Stimulated activated CD4-positive, alpha-beta T cell treated with anti-CD3 and anti-CD28 coated beads, TNF-alpha, amount 100 ng/mL, for 48 hours (primary cell): Measurements from ENCODE around the gene ASAP2.
A peak's percentile ranks its signal among the peaks of the same experiment; 100 is the strongest.

Experiments used
- DNase-seq, 3 donors: peaks; one replicate each; pipeline ENCODE4 v3.0.0-alpha.2; 2020; ENCODE audit warnings: low read depth in 3 of 3

The ASAP2 gene

GRCh38 chr2:9205963-9206948 lies at the start of gene ASAP2:
TSS of gene ASAP2 (plus strand) at chr2:9206812. CDS start at chr2:9207105, 293 bp downstream.
- DNase-seq = peak in 2 of 3 donors; percentile 13 to 41

- DNase-seq = no peak
Observed at GRCh38 chr2:9158786-9159779, 47.5 kb upstream of the ASAP2 start.

DNA sequence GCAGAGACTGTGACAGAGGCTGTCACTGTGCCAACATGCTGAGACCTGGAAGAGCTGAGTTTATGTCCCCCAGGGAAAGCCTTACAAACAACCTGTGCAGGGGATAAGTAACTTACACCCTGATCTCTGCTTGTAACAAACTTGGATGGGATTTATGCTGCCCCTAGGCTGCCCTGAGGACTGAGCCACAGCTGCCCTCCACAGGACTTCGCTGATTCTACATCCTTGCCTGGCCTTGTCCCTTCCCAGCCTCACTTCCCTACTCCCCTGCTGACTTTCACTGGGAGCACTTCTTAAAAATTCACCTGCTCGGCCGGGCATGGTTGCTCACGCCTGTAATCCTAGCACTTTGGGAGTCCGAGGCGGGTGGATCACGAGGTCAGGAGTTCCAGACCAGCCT lies 45.9 kb upstream of the ASAP2 start:
- DNase-seq = no peak

DNA sequence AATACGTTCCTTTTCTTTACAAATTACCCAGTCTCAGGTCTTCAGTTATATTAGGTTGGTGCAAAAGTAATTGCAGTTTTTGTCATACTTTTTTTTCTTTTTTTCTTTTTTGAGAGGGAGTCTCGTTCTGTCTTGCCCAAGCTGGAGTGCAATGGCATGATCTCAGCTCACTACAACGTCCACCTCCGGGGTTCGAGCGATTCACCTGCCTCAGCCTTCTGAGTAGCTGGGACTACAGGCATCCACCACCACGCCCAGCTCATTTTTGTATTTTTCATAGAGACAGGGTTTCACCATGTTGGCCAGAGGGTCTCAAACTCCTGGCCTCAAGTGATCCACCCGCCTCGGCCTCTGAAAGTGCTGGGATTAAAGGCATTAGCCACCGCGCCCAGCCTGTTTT lies 43.8 kb upstream of the ASAP2 start:
- no peak for DNase-seq

DNA sequence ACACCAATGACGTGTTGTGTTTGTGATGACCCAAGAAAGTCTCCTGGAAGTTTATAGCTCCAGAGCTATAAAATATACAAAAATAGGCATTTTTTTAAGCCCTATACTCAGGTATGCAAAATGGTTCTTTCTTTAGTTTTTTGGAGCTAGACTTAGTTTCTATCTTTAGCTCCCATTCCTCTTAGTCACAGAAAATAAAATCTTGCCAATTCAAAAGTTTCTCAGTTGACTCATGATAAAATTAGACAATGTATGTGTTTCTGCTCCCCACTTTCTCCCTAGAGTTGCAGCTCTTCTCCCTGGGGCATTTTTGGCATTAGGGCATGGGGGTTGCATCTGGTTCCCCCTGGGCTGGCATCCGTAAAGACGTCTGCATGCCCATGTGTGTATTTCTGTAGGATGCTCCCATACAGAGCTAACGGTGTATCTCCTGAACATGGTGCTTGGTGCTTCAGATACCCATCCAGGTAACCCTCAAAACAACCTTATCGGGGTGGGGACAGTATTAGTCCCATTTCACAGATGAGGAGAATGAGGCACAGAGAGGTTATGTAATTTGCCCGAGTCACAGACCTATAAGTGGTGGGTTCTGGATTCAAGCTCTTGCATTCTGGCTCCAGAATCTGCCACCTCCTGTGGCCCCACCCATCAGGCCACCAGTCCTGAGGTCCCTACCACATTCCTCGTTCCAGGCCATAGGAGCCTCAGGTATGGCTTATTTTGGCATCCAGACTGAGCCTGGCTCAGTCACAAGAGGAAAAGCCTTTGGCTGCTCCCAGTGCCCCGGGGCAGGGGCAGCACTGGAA lies 43.1 kb upstream of the ASAP2 start:
- no peak for DNase-seq

- DNase-seq = no peak
Observed at GRCh38 chr2:9164112-9164608, 42.5 kb upstream of the ASAP2 start.

GRCh38 chr2:9165625-9166024 lies 41.0 kb upstream of the ASAP2 start:
- DNase-seq = no peak

GRCh38 chr2:9166579-9167377 lies 39.8 kb upstream of the ASAP2 start:
- DNase-seq = no peak

- DNase-seq = no peak
Observed at GRCh38 chr2:9167718-9168657, 38.6 kb upstream of the ASAP2 start.

DNA sequence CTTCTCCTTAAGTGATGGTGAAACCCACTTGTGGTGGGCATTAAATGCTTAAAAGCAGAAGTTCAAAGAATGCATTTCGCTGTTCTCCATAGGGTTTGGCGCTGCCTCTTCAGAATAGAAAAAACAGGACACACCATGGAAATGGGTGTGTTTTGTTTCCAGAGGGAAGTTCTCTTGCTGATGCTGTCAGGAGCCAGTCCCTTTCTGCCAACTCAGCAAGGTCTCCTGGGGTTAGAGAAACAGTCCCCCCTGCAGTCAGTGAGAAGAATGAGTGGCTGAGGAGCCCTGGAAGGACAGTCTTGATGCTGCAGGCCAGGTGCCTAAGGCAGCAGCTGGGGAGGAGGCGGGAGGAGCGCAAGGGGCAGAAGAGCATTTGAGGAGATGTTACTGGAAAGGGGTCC lies 37.8 kb upstream of the ASAP2 start:
- DNase-seq = no peak

- DNase-seq = no peak
Observed at GRCh38 chr2:9169349-9170107, 37.1 kb upstream of the ASAP2 start.

DNA sequence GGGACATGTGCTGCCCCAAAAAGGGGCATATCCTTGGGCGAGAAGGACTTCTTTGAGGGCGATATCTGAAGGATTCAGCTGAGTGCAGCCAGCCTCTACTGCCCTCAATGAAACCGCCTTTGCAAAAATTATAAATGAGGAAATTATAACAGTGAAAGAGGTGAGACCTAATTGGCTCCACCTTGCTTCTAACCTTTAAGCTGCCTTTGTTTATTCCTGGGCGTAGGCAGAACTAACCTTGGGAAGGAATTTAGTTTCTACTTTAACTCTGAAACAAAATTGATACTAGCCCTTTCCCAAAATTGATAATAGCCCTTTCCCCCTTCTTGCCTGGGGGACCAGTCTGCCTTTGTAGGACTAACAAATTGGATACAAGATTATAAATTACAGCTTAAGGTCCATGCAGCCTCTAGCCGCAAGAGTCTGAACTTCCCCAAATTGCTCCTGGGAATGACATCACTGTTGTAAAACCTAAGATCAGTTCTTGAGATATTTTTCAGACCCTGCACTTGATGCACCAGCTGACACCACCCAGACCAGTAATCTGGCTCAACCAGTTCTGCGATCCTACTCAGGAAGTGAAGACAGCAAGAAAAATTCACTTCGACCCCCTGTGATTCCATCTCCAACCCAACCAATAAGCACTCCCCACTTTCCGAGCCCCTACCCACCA lies 36.0 kb upstream of the ASAP2 start:
- DNase-seq = no peak

DNA sequence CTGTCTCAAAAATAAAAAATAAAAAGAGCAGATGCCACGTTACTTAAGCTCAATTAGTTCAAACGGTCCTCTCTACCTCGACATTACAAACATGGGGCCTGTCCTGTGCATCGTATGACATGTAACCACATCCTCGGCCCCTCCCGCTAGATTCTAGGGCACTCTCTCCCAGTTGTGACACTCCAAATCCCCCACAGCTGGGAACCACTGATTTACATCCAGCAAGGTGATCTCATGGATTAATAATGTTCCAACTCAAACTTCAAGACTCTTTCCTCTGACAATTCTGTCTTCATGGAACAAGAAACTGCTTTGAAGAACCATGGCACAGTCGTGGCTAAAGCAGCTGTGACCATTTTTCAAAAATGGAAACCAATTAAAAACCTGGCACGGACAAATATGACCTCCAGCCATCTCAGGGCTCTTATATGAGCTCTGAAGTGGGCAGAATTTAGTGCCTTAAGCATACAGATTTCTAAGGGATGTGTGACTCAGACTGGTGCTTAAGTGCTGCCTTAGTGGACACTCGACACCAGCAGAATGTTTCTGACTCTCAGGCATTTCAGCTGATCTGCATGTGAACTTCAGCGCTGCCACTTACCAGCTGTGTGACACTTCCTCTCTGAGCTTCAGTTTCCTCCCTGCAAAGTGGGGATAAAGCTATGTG lies 31.7 kb upstream of the ASAP2 start:
- no peak for DNase-seq

DNA sequence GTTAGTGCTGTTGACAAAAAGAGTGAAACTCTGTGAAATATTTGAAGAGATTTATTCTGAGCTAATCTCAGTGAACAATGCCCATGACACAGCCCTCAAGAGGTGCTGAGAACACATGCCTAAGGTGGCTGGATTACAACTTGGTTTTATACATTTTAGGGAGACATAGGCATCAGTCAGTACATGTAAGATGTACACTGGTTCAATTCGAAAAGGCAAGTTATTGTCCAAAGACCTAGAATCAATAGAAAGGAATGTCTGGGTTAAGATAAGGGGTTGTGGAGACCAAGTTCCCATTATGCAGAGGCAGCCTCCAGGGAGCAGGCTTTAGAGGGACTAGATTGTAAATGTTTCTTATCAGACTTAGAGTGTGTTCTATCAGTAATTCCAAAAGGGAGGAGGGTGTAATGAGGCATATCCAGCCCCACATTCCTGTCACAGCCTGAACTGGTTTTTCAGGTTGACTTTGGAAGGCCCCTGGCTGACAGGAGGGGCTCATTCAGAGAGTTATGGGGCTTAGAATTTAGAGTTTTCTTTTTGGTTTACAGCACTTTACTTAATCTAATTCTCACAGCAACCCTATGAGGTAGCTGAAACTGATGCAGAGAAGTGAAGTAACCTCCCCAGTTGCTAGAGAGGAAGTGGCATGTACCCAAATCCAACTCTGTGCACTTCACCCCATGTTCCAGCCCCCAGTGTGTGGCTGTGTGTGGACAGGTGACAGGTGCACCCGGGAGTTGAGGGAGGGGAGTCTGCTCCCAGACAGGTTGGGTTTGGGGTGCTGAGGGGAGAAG lies 28.3 kb upstream of the ASAP2 start:
- no peak for DNase-seq

DNA sequence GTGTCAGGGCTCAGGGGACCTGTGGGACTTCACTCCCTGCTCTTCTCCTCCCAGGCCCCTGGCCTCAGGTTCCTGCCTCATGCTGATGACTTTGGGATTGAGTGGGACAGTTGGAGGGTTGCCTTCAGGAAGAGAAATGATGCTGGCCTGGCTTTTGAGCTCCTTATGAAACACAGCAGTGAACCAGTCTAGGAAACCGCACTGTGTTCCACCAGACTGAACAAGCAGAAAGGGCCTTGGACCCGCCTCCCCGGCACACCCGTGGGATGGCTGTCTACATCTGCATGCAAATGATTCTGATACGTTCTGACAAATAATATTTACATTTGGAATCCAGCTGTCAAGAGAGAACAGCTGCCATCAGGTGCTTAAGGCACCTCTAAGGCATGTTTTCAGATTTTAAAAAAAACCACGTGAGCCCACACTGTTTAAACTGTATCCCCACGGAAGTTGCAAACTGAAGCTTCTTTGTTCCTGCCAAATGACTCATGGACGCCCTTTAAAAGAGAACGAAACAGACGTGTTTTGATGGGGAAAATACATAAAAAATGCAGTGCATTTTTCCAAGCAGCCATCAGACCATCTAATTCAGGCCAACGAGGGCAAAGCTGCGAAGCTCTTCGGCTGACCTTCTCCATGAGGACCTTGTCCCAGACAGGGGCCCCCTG lies 27.6 kb upstream of the ASAP2 start:
- DNase-seq = no peak

GRCh38 chr2:9179572-9180201 lies 26.9 kb upstream of the ASAP2 start:
- no peak for DNase-seq
